VCaP (cell line): ENCODE data around the gene NR1H3.

ENCODE experiments used
- H3K27ac ChIP-seq: fragments of 450-650 bp; 2 replicates; pipeline ENCODE4 v1.5.1; 2017
- CTCF ChIP-seq: fragments of 450-650 bp; conservative IDR thresholded peaks from 2 replicates; pipeline ENCODE4 v1.5.1; 2017; ENCODE audit warnings: mild to moderate bottlenecking, moderate library complexity

Gene NR1H3

GRCh38 chr11:47220401-47220821 lies 37.4 kb upstream of the NR1H3 start:
- no peak for TF ChIP-seq CTCF
- H3K27ac ChIP-seq, result no peak overlapping the region

DNA sequence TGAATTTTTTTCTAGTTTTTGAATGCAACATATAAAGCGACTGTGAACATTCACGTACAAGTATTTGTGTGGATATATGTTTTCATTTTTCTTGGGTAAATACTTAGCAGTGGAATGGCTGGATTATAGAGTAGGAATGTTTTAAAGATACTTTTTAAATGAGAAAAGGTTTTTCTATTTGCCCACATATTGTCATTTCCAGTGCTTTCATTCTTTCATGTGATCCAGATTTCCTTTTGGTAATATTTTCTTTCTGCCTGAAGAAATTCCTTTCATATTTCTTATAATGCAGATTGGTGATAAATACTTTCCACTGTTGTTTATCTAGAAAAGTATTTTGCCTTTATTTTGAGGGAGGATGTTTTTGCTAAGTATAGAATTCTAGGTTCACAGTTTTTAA lies 35.1 kb upstream of the NR1H3 start:
- no peak for TF ChIP-seq CTCF
- H3K27ac ChIP-seq, result no peak overlapping the region

- no peak for TF ChIP-seq CTCF
- H3K27ac ChIP-seq, result no peak overlapping the region
Observed at GRCh38 chr11:47225552-47226400, 32.0 kb upstream of the NR1H3 start.

DNA sequence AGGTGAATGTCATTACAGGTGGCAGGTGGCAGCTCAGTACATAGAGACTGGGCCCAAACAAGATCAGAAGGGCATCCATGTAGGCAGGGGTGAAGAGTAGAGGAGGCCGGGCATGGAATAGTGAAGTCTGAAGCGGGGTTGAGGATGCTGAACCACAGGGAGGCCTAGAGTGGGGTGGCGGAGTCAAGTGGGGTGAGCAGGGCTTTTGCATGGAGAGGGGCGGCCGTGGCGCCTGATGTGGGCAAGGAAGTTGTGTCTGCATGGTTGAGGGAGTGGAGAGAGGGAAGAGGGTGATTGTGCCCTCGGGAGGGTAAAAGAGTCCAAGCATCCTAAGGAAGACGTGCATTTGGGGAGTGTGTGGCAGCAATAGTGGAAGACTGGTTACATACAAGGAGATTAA lies 28.6 kb upstream of the NR1H3 start:
- no peak for TF ChIP-seq CTCF
- no peak overlapping the region for H3K27ac ChIP-seq

DNA sequence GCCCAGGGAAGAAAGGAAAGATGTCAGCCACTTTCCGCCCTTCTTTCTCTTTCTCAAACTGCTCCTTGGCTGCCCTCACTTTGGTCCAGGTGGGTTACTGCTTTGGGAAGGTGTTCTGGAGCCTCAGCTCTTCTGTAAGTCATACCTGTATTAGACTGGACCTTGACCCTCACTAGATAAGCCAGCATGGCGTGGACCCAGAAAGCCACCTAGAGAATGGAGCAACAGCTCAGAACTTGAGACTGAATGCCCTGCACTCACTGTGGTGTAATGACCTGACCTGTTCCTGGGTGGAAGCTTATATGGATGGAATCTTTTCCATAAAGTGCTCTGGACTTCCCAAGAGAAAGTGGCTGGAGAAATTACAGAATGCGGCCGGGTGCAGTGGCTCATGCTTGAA lies 24.7 kb upstream of the NR1H3 start:
- H3K27ac ChIP-seq, result no peak overlapping the region
- no peak for TF ChIP-seq CTCF

DNA sequence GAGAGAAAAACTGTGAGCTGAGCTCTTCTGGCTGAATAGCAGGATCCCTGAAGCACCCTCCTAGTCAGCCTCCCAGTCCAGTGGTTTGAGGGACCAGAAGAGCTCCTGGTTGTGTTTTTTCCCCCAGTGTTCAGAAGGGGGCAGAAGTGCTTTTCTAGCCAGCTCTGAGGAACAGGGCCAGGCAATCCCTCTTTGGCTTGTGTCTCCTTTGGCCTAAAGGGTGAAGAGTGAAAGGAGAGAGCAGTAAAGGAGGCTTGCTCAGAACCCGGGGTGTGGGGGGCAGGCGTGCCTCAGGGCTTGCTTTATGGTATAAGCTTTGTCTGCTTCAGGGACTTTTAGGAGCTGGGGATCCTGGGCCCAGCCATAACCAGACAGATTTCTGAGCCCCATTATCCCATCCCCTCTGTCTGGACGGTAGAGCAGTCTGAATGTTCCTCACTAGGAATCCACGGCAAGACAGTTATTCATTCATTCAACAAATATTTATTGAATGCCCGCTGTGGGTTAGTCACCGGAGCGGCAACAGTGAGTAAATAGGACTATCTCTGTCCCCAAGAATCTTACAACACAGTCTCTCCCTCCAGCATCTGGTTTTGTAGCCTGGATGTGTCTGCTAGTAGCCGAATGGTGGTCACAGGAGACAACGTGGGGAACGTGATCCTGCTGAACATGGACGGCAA lies 23.7 kb upstream of the NR1H3 start:
- H3K27ac ChIP-seq, result peak overlapping the region; percentile 56

More for the DNA sequence above, 23.7 kb upstream of the NR1H3 start:
- TF ChIP-seq CTCF, result peak; percentile 19; the same call in 1 of the 2 replicates
